H1 (cell line): Measurements from ENCODE around the gene NXF3. TPM values are rescaled to one million over a fixed set of nuclear protein-coding genes. Genes with fewer than 3 reads are reported as not detected.
"Not testable (repeated sequence)": the region's sequence is repeated elsewhere in the genome, so short reads cannot be mapped to it uniquely, and the experiment has no call there.

Source experiments
- CTCF ChIA-PET: fragments of 300-600 bp; sonication (Branson Sonifier 250); formaldehyde crosslinking; loops from one replicate; lab custom pipeline; 2021; ENCODE audit not compliant: partially characterized antibody; lab: Charles Lee
- POLR2A ChIA-PET: fragments of 300-600 bp; sonication (Branson Sonifier 250); formaldehyde crosslinking; loops from one replicate; lab custom pipeline; 2021; ENCODE audit warnings: inconsistent platforms; ENCODE audit not compliant: partially characterized antibody; lab: Charles Lee
- DNase-seq, 2 experiments: peaks; one replicate each; pipeline versions ENCODE4 v3.0.0 to v3.0.0-alpha.2; 2010 to 2022; ENCODE audit warnings: low spot score in 2 of 2, low read depth in 1 of 2, mixed read lengths in 1 of 2
- FAIRE-seq: peaks from 2 replicates; lab custom pipeline; 2011; peaks lifted over from hg19 to GRCh38; lab: Jason Lieb, UNC
- H2AFZ ChIP-seq: 2 replicates; pipeline ENCODE4 v1.8.1; 2012; ENCODE audit warnings: low read length, inconsistent platforms
- H2AK5ac ChIP-seq: 2 replicates; pipeline ENCODE4 v1.6.1; 2013; ENCODE audit warnings: low read depth, low read length
- H2BK120ac ChIP-seq: replicated peaks from 2 replicates; pipeline ENCODE3; 2013; ENCODE audit warnings: low read depth, low read length, inconsistent platforms
- H2BK12ac ChIP-seq: 2 replicates; pipeline ENCODE4 v1.6.1; 2013; ENCODE audit warnings: low read depth, low read length
- H2BK15ac ChIP-seq: 2 replicates; pipeline ENCODE4 v1.6.1; 2013; ENCODE audit warnings: low read length
- H2BK20ac ChIP-seq: 2 replicates; pipeline ENCODE4 v1.6.1; 2013; ENCODE audit warnings: low read length
- H2BK5ac ChIP-seq: 2 replicates; pipeline ENCODE4 v1.6.1; 2013; ENCODE audit warnings: low read depth, low read length
- H3K14ac ChIP-seq: 2 replicates; pipeline ENCODE4 v1.6.1; 2013; ENCODE audit warnings: inconsistent platforms; ENCODE audit not compliant: insufficient read length
- H3K18ac ChIP-seq: 2 replicates; pipeline ENCODE4 v1.6.1; 2013; ENCODE audit warnings: low read length; ENCODE audit errors: extremely low read depth
- H3K23ac ChIP-seq: 2 replicates; pipeline ENCODE4 v1.6.1; 2013; ENCODE audit warnings: inconsistent platforms; ENCODE audit not compliant: insufficient read length
- H3K23me2 ChIP-seq: 2 replicates; pipeline ENCODE4 v1.6.1; 2013; ENCODE audit warnings: low read depth, low read length
- H3K27ac ChIP-seq: 2 replicates; pipeline ENCODE4 v1.6.1; 2011; ENCODE audit warnings: low read depth, low read length, inconsistent platforms
- H3K27me3 ChIP-seq, 4 experiments: replicated peaks in 1 of 4; 1 replicate in 1 of 4; 2 replicates in 3 of 4; pipeline versions ENCODE4 v1.6.1 to v1.8.1; 2011 to 2013; ENCODE audit warnings: low read length in 3 of 4, mild to moderate bottlenecking in 3 of 4, inconsistent platforms in 2 of 4, mixed read lengths in 2 of 4, moderate library complexity in 1 of 4; ENCODE audit not compliant: control insufficient read depth in 3 of 4, insufficient read depth in 3 of 4; ENCODE audit errors: extremely low read depth in 1 of 4
- H3K36me3 ChIP-seq, 4 experiments: 2 replicates each; pipeline versions ENCODE4 v1.6.1 to v1.8.1; 2011 to 2013; ENCODE audit warnings: mild to moderate bottlenecking in 4 of 4, low read length in 3 of 4, moderate library complexity in 2 of 4, control low read depth in 1 of 4, inconsistent platforms in 1 of 4; ENCODE audit not compliant: insufficient read depth in 4 of 4, control insufficient read depth in 2 of 4
- H3K4ac ChIP-seq: replicated peaks from 2 replicates; pipeline ENCODE3; 2013; ENCODE audit warnings: low read length, low read depth, mixed read lengths, inconsistent platforms; ENCODE audit not compliant: insufficient read length
- H3K4me1 ChIP-seq, 4 experiments: replicated peaks in 1 of 4; 1 replicate in 1 of 4; 2 replicates in 3 of 4; pipeline versions ENCODE4 v1.6.1 to v1.8.1; 2011 to 2013; ENCODE audit warnings: low read length in 3 of 4, inconsistent platforms in 2 of 4, mixed read lengths in 1 of 4; ENCODE audit not compliant: insufficient read depth in 4 of 4, control insufficient read depth in 3 of 4
- H3K4me2 ChIP-seq, 2 experiments: 2 replicates each; pipeline versions ENCODE4 v1.6.1 to v1.8.1; 2011 to 2013; ENCODE audit warnings: low read depth in 2 of 2, low read length in 2 of 2, control low read depth in 1 of 2, inconsistent platforms in 1 of 2, mild to moderate bottlenecking in 1 of 2; ENCODE audit not compliant: insufficient read depth in 1 of 2
- H3K4me3 ChIP-seq, 4 experiments: fragments of 200-600, 300-600 bp in 1 of 4; sonication (generic), shearing (Covaris generic), sonication (Bioruptor Twin) in 1 of 4; 2 replicates each; pipeline versions ENCODE4 v1.5.1 to v1.8.1; 2011 to 2016; ENCODE audit warnings: low read length in 4 of 4, low read depth in 3 of 4, control low read depth in 2 of 4, inconsistent platforms in 2 of 4, mild to moderate bottlenecking in 2 of 4, mixed read lengths in 1 of 4, moderate library complexity in 1 of 4; ENCODE audit not compliant: insufficient read depth in 2 of 4; ENCODE audit errors: extremely low read depth in 1 of 4
- H3K56ac ChIP-seq: replicated peaks from 2 replicates; pipeline ENCODE3; 2013; ENCODE audit warnings: low read depth, mild to moderate bottlenecking, mixed read lengths, low read length, inconsistent platforms; ENCODE audit not compliant: insufficient read length
- H3K79me1 ChIP-seq: 2 replicates; pipeline ENCODE4 v1.6.1; 2013; ENCODE audit warnings: low read depth, low read length, control low read depth
- H3K79me2 ChIP-seq, 2 experiments: 2 replicates each; pipeline versions ENCODE4 v1.6.1 to v1.8.1; 2012 to 2013; ENCODE audit warnings: low read length in 2 of 2, mild to moderate bottlenecking in 2 of 2, inconsistent platforms in 1 of 2; ENCODE audit not compliant: insufficient read depth in 2 of 2, control insufficient read depth in 1 of 2
- H3K9ac ChIP-seq, 4 experiments: replicated peaks in 1 of 4; 1 replicate in 1 of 4; 2 replicates in 3 of 4; pipeline versions ENCODE4 v1.6.1 to v1.8.1; 2011 to 2013; ENCODE audit warnings: low read depth in 3 of 4, low read length in 3 of 4, control low read depth in 2 of 4, mild to moderate bottlenecking in 2 of 4, moderate library complexity in 2 of 4, inconsistent platforms in 1 of 4; ENCODE audit errors: extremely low read depth in 1 of 4
- H3K9me3 ChIP-seq, 2 experiments: 2 replicates each; pipeline versions ENCODE4 v1.6.1 to v1.8.1; 2012 to 2013; ENCODE audit warnings: mild to moderate bottlenecking in 2 of 2, moderate library complexity in 2 of 2, control low read depth in 1 of 2, inconsistent platforms in 1 of 2, low read depth in 1 of 2, low read length in 1 of 2, mixed read lengths in 1 of 2; ENCODE audit not compliant: insufficient read depth in 2 of 2
- H4K20me1 ChIP-seq, 2 experiments: replicated peaks in 1 of 2; 2 replicates each; pipeline versions ENCODE3 to v1.8.1; 2011 to 2013; ENCODE audit warnings: inconsistent platforms in 2 of 2, low read length in 2 of 2, mild to moderate bottlenecking in 1 of 2; ENCODE audit not compliant: insufficient read depth in 2 of 2, control insufficient read depth in 1 of 2
- H4K5ac ChIP-seq: 2 replicates; pipeline ENCODE4 v1.6.1; 2013; ENCODE audit warnings: low read length, low read depth, mixed read lengths, inconsistent platforms; ENCODE audit not compliant: insufficient read length
- H4K8ac ChIP-seq: 2 replicates; pipeline ENCODE4 v1.8.0; 2013; ENCODE audit warnings: mild to moderate bottlenecking, moderate library complexity, low read length, inconsistent platforms; ENCODE audit not compliant: insufficient read depth; ENCODE audit errors: extremely low read depth
- H4K91ac ChIP-seq: replicated peaks from 2 replicates; pipeline ENCODE3; 2013; ENCODE audit warnings: low read length, mixed read lengths, inconsistent platforms; ENCODE audit not compliant: insufficient read length
- WGBS, 2 experiments: shearing (Covaris generic) in 1 of 2; methylation state at CpG; one replicate each; pipeline versions ENCODE4 v1.1.6 to v1.1.7; 2013 to 2015; ENCODE audit warnings: low lambda C conversion rate in 2 of 2, mixed read lengths in 2 of 2, inconsistent platforms in 1 of 2, low coverage in 1 of 2, missing lambda C conversion rate in 1 of 2; ENCODE audit not compliant: insufficient replicate concordance in 2 of 2, insufficient coverage in 1 of 2, insufficient read length in 1 of 2; ENCODE audit errors: extremely low coverage in 1 of 2, missing lambda C conversion rate in 1 of 2; 5-methylcytosine and 5-hydroxymethylcytosine counted together
- polyA plus RNA-seq, 7 experiments: library from polyadenylated mRNA; depleted of rRNA in 3 of 7; stranded (reverse) in 5 of 7; unstranded in 2 of 7; fragments of >200 nt in 5 of 7; fragments of 200-250 nt in 2 of 7; gene quantifications; 1 replicate in 5 of 7; 2 replicates in 1 of 7; 4 replicates in 1 of 7; pipeline versions ENCODE4 v1.2.1 to v1.2.3, GENCODE V29; 2011 to 2013; ENCODE audit warnings: missing spikeins in 2 of 7, mixed read lengths in 2 of 7
- total RNA-seq: library from RNA; stranded (reverse); fragmentation: NEBNext Ultra II Directional; extraction: Animal tissue kit (Norgen Biotek cat#: 25700); gene quantifications from 2 replicates; pipeline ENCODE4 v1.2.1, GENCODE V29; 2021

NXF3 gene
- total and polyA plus RNA-seq, 2 of the 8 experiments (the other 6 are each of a cell fraction or from before 2014, with no cell fraction given) = 0.12 TPM; not detected in 1

GRCh38 chrX:103109497-103109896 is 16.6 kb upstream of the NXF3 start:
- H3K23me2 ChIP-seq, CTCF ChIA-PET, H2BK5ac ChIP-seq, H3K4me3 ChIP-seq, H3K56ac ChIP-seq, H2BK120ac ChIP-seq, H3K79me1 ChIP-seq, H4K5ac ChIP-seq, H2BK20ac ChIP-seq, H3K27me3 ChIP-seq, H3K4me2 ChIP-seq, H3K4ac ChIP-seq, H3K18ac ChIP-seq, DNase-seq, H4K20me1 ChIP-seq, H3K9ac ChIP-seq, POLR2A ChIA-PET, H2BK15ac ChIP-seq, H3K23ac ChIP-seq, H3K27ac ChIP-seq, FAIRE-seq, H2BK12ac ChIP-seq, H3K9me3 ChIP-seq, H3K4me1 ChIP-seq, H4K8ac ChIP-seq, H3K14ac ChIP-seq, H2AK5ac ChIP-seq, H2AFZ ChIP-seq, H4K91ac ChIP-seq, H3K79me2 ChIP-seq, H3K36me3 ChIP-seq: not testable (repeated sequence)
- WGBS, 2 experiments = 98% methylated on average over 5 of the region's 6 CpGs; no CpG with 5 or more reads in 1 of the 2 experiments
